HEK293 (cell line): ENCODE measurements around the gene USP36.

ENCODE experiments used
- CTCF ChIA-PET: fragments of 350-600 bp; formaldehyde crosslinking; extraction: SDS; loops from one replicate; lab custom pipeline; 2021; ENCODE audit warnings: antibody characterized with exemption; lab: Yijun Ruan, JAX
- POLR2A ChIA-PET: fragments of 300-600 bp; formaldehyde crosslinking; extraction: SDS; loops from one replicate; lab custom pipeline; 2020; ENCODE audit warnings: antibody characterized with exemption, inconsistent platforms; lab: Yijun Ruan, JAX
- H3K27ac ChIP-seq: fragments of 200-500 bp; sonication (Bioruptor generic); 2 replicates; pipeline ENCODE4 v1.5.1; 2014; ENCODE audit warnings: low read depth, low read length, control low read depth, inconsistent platforms; ENCODE audit errors: extremely low read depth
- H3K36me3 ChIP-seq, 2 experiments: fragments of 200-500 bp in 1 of 2; sonication (Bioruptor generic) in 1 of 2; 1 replicate in 1 of 2; 2 replicates in 1 of 2; pipeline ENCODE4 v1.5.1; 2014 to 2017; ENCODE audit warnings: inconsistent platforms in 2 of 2, low read length in 2 of 2; ENCODE audit not compliant: control insufficient read depth in 2 of 2, insufficient read depth in 1 of 2
- H3K4me1 ChIP-seq: fragments of 200-500 bp; sonication (Bioruptor generic); 2 replicates; pipeline ENCODE4 v1.5.1; 2014; ENCODE audit warnings: mild to moderate bottlenecking, low read length, inconsistent platforms; ENCODE audit not compliant: control insufficient read depth, insufficient read depth
- H3K4me3 ChIP-seq: 2 replicates; pipeline ENCODE4 v1.5.1; 2011; ENCODE audit warnings: low read depth, mild to moderate bottlenecking, control low read depth, low read length, moderate library complexity
- H3K9me3 ChIP-seq: fragments of 200-500 bp; sonication (Bioruptor generic); 2 replicates; pipeline ENCODE4 v1.5.1; 2014; ENCODE audit warnings: low read depth, low read length, inconsistent platforms; ENCODE audit not compliant: control insufficient read depth, insufficient read depth
- ATF2 ChIP-seq: fragments of 450-650 bp; formaldehyde crosslinking; IDR thresholded peaks from 2 replicates; pipeline ENCODE4 v1.5.1; 2016; ENCODE audit warnings: missing biosample characterization, missing genetic modification characterization, low read depth
- HIC1 ChIP-seq: fragments of 450-650 bp; formaldehyde crosslinking; IDR thresholded peaks from 2 replicates; pipeline ENCODE4 v1.5.1; 2016; ENCODE audit warnings: missing biosample characterization, missing genetic modification characterization
- HOXD13 ChIP-seq: sonication (generic); formaldehyde crosslinking; IDR thresholded peaks from 2 replicates; pipeline ENCODE4 v1.8.0; 2022; ENCODE audit warnings: missing genetic modification reagents, borderline replicate concordance
- KLF8 ChIP-seq: fragments of 450-650 bp; formaldehyde crosslinking; IDR thresholded peaks from 2 replicates; pipeline ENCODE4 v1.5.1; 2016; ENCODE audit warnings: missing biosample characterization, missing genetic modification characterization
- PBX3 ChIP-seq: sonication (generic); formaldehyde crosslinking; IDR thresholded peaks from 2 replicates; pipeline ENCODE4 v1.8.1; 2022; ENCODE audit warnings: mild to moderate bottlenecking, moderate library complexity, missing genetic modification reagents
- TSHZ1 ChIP-seq: fragments of 450-650 bp; formaldehyde crosslinking; IDR thresholded peaks from 2 replicates; pipeline ENCODE4 v1.5.1; 2016; ENCODE audit warnings: missing biosample characterization, missing genetic modification characterization, borderline replicate concordance
- ZNF10 ChIP-seq: fragments of 450-650 bp; formaldehyde crosslinking; IDR thresholded peaks from 2 replicates; pipeline ENCODE4 v1.5.1; 2017; ENCODE audit warnings: missing biosample characterization, missing genetic modification characterization
- ZNF248 ChIP-seq: fragments of 450-650 bp; formaldehyde crosslinking; IDR thresholded peaks from 2 replicates; pipeline ENCODE4 v1.5.1; 2017; ENCODE audit warnings: missing biosample characterization, missing genetic modification characterization
- ZNF274 ChIP-seq, 2 experiments: fragments of 200-500 bp in 1 of 2; fragments of 450-650 bp in 1 of 2; sonication (Bioruptor generic) in 1 of 2; formaldehyde crosslinking in 1 of 2; IDR thresholded peaks; 2 replicates each; pipeline versions ENCODE4 v1.5.1 to v1.6.1; 2014 to 2016; ENCODE audit warnings: borderline replicate concordance in 1 of 2, inconsistent platforms in 1 of 2, low read length in 1 of 2, missing biosample characterization in 1 of 2, missing genetic modification characterization in 1 of 2
- ZNF302 ChIP-seq: fragments of 450-650 bp; formaldehyde crosslinking; IDR thresholded peaks from 2 replicates; pipeline ENCODE4 v1.5.1; 2016; ENCODE audit warnings: missing biosample characterization, missing genetic modification characterization, low read depth
- ZNF350 ChIP-seq: fragments of 450-650 bp; formaldehyde crosslinking; IDR thresholded peaks from 2 replicates; pipeline ENCODE4 v1.5.0; 2017; ENCODE audit warnings: missing biosample characterization, mild to moderate bottlenecking, missing genetic modification characterization
- ZNF571 ChIP-seq: fragments of 450-650 bp; formaldehyde crosslinking; IDR thresholded peaks from 2 replicates; pipeline ENCODE4 v1.5.0; 2017; ENCODE audit warnings: missing biosample characterization, missing genetic modification characterization
- ZNF677 ChIP-seq: fragments of 450-650 bp; IDR thresholded peaks from 2 replicates; pipeline ENCODE4 v1.5.0; 2018; ENCODE audit warnings: missing biosample characterization, mild to moderate bottlenecking, missing genetic modification characterization, moderate library complexity
- ZNF843 ChIP-seq: fragments of 450-650 bp; formaldehyde crosslinking; IDR thresholded peaks from 2 replicates; pipeline ENCODE4 v1.5.1; 2016; ENCODE audit warnings: missing biosample characterization, missing genetic modification characterization

USP36 gene

GRCh38 chr17:78751447-78752161 is 89.0 kb downstream of the USP36 start:
- H3K4me1 ChIP-seq: peaks cover 7% of the 10 kb centered on the region
- ChIA-PET POLR2A (interaction anchor here (0.7 kb wide), 1 partner anchor 18 kb away, joined by 4 read pairs; no protein-coding TSS in a partner anchor), CTCF (interaction anchor here (1.4 kb wide), 1 partner anchor 43 kb away, joined by 5 read pairs; no protein-coding TSS in a partner anchor)

More at GRCh38 chr17:78751447-78752161, 89.0 kb downstream of the USP36 start:
- H3K9me3 ChIP-seq: no peaks in the 10 kb centered on the region
- no peaks in the 10 kb centered on the region for H3K36me3 ChIP-seq
- H3K27ac ChIP-seq: no peak overlapping the region
- TF ChIP-seq ATF2 (tag by site-specific recombination) (no peak), PBX3 (CRISPR knock-in tag) (no peak), ZNF843 (tag by site-specific recombination) (no peak), HOXD13 (CRISPR knock-in tag) (no peak), ZNF274 (IDR thresholded peaks at IDR 0.05; ENCODE audit: low read length) (no peak), ZNF274 (tag by site-specific recombination; IDR thresholded peaks at IDR 0.05; ENCODE audit: borderline replicate concordance) (no peak), ZNF350 (tag by site-specific recombination) (no peak), ZNF302 (tag by site-specific recombination) (no peak), HIC1 (tag by site-specific recombination) (no peak), ZNF677 (no peak), ZNF248 (tag by site-specific recombination) (no peak), TSHZ1 (tag by site-specific recombination) (no peak), ZNF10 (tag by site-specific recombination) (no peak), KLF8 (tag by site-specific recombination) (no peak), ZNF571 (tag by site-specific recombination) (no peak)
- no peak overlapping the region for H3K4me3 ChIP-seq
